HCT116 (cell line): ENCODE measurements around the gene CDH4. TPM values are rescaled to one million over a fixed set of nuclear protein-coding genes. Genes with fewer than 3 reads are reported as not detected.

Experiments
- ATAC-seq: fragments of 200-7000 bp; cut with Tn5 transposase; 2 replicates; pipeline ENCODE4 v1.9.1; 2020; ENCODE audit warnings: mild to moderate bottlenecking, moderate library complexity
- BruUV-seq: library from RNA; stranded (reverse); fragments of 400-500 nt; replicated peaks from 2 replicates; lab custom pipeline; 2021; lab: Mats Ljungman, UMichigan
- CTCF ChIA-PET: fragments of 300-600 bp; sonication (Branson Sonifier 250); formaldehyde crosslinking; loops from one replicate; lab custom pipeline; 2021; ENCODE audit warnings: antibody characterized with exemption; lab: Charles Lee
- POLR2A ChIA-PET: fragments of 300-600, 350-600 bp; sonication (Branson Sonifier 250); formaldehyde crosslinking; loops from one replicate; lab custom pipeline; 2021; ENCODE audit warnings: antibody characterized with exemption; lab: Charles Lee
- RAD21 ChIA-PET, 2 experiments: fragments of 300-600 bp; sonication (Branson Sonifier 250); formaldehyde crosslinking; loops; one replicate each; lab custom pipeline; 2023; ENCODE audit warnings: low total read pairs in 2 of 2; ENCODE audit not compliant: uncharacterized antibody in 2 of 2, unreplicated experiment in 2 of 2, low non-redundant PET in 1 of 2; lab: Charles Lee
- DNase-seq: peaks from one replicate; pipeline ENCODE4 v3.0.0-alpha.2; 2010; ENCODE audit warnings: low read depth, low spot score
- H2AFZ ChIP-seq: fragments of 200-600 bp; shearing (Covaris generic), sonication (generic); 2 replicates; pipeline ENCODE4 v1.6.1; 2017; ENCODE audit warnings: low read depth, mixed run types, mixed read lengths, antibody characterized with exemption, low read length; ENCODE audit not compliant: poor library complexity, severe bottlenecking
- H3K27ac ChIP-seq: 2 replicates; pipeline ENCODE4 v1.5.1; 2012; ENCODE audit warnings: low read depth, low read length
- H3K27me3 ChIP-seq: fragments of 200-600 bp; sonication (generic); 2 replicates; pipeline ENCODE4 v1.6.1; 2016; ENCODE audit warnings: mixed run types, low read length, mixed read lengths; ENCODE audit not compliant: insufficient read depth
- H3K36me3 ChIP-seq, 2 experiments: fragments of 200-500 bp in 1 of 2; fragments of 200-600 bp in 1 of 2; sonication (Bioruptor generic) in 1 of 2; sonication (generic) in 1 of 2; 2 replicates each; pipeline versions ENCODE4 v1.5.1 to v1.6.1; 2014 to 2016; ENCODE audit warnings: low read length in 2 of 2, inconsistent platforms in 1 of 2, mixed read lengths in 1 of 2, mixed run types in 1 of 2; ENCODE audit not compliant: insufficient read depth in 2 of 2, control insufficient read depth in 1 of 2
- H3K4me1 ChIP-seq, 2 experiments: fragments of 200-600 bp in 1 of 2; sonication (generic) in 1 of 2; 2 replicates each; pipeline versions ENCODE4 v1.5.1 to v1.6.1; 2012 to 2017; ENCODE audit warnings: low read length in 2 of 2, inconsistent platforms in 1 of 2, mild to moderate bottlenecking in 1 of 2, mixed read lengths in 1 of 2, mixed run types in 1 of 2, moderate library complexity in 1 of 2; ENCODE audit not compliant: insufficient read depth in 2 of 2, control insufficient read depth in 1 of 2
- H3K4me2 ChIP-seq: fragments of 200-600 bp; sonication (generic); 2 replicates; pipeline ENCODE4 v1.6.1; 2017; ENCODE audit warnings: mixed run types, low read length, mixed read lengths
- H3K4me3 ChIP-seq, 2 experiments: fragments of 200-600 bp in 1 of 2; sonication (generic) in 1 of 2; replicated peaks in 1 of 2; 2 replicates each; pipeline ENCODE4 v1.5.1; 2011 to 2016; ENCODE audit warnings: low read length in 2 of 2, control low read depth in 1 of 2, low read depth in 1 of 2, mild to moderate bottlenecking in 1 of 2, mixed read lengths in 1 of 2, mixed run types in 1 of 2
- H3K79me2 ChIP-seq: fragments of 200-600 bp; sonication (generic); 2 replicates; pipeline ENCODE4 v1.6.1; 2017; ENCODE audit warnings: mild to moderate bottlenecking, mixed run types, low read length, moderate library complexity, mixed read lengths; ENCODE audit not compliant: insufficient read depth
- H3K9ac ChIP-seq: fragments of 200-600 bp; sonication (generic); 2 replicates; pipeline ENCODE4 v1.6.1; 2016; ENCODE audit warnings: low read length, mixed read lengths
- H3K9me2 ChIP-seq: fragments of 200-600 bp; sonication (generic), shearing (Covaris generic); 2 replicates; pipeline ENCODE4 v1.6.1; 2017; ENCODE audit warnings: mixed run types, mild to moderate bottlenecking, moderate library complexity; ENCODE audit not compliant: insufficient read depth
- H3K9me3 ChIP-seq, 2 experiments: fragments of 200-500 bp in 1 of 2; fragments of 200-600 bp in 1 of 2; sonication (Bioruptor generic) in 1 of 2; sonication (generic) in 1 of 2; 2 replicates each; pipeline ENCODE4 v1.6.1; 2014 to 2017; ENCODE audit warnings: low read length in 2 of 2, mixed read lengths in 2 of 2, inconsistent platforms in 1 of 2, low read depth in 1 of 2, mild to moderate bottlenecking in 1 of 2, mixed run types in 1 of 2, moderate library complexity in 1 of 2; ENCODE audit not compliant: control insufficient read depth in 1 of 2, insufficient read depth in 1 of 2
- H4K20me1 ChIP-seq: fragments of 200-600 bp; sonication (generic), shearing (Covaris generic); 2 replicates; pipeline ENCODE4 v1.6.1; 2017; ENCODE audit warnings: mixed run types, mild to moderate bottlenecking, moderate library complexity; ENCODE audit not compliant: insufficient read depth
- CBX3 ChIP-seq: IDR thresholded peaks from 2 replicates; pipeline ENCODE4 v1.6.1; 2012; ENCODE audit warnings: low read depth
- CEBPB ChIP-seq: IDR thresholded peaks from 2 replicates; pipeline ENCODE4 v1.6.1; 2012; ENCODE audit warnings: low read depth
- CTCF ChIP-seq, 3 experiments: fragments of 200-600 bp in 1 of 3; sonication (generic) in 1 of 3; IDR thresholded peaks in 2 of 3; conservative IDR thresholded peaks in 1 of 3; 2 replicates each; pipeline ENCODE4 v1.5.1; 2012 to 2017; ENCODE audit warnings: low read depth in 2 of 3, low read length in 2 of 3, antibody characterized with exemption in 1 of 3, borderline replicate concordance in 1 of 3, control low read depth in 1 of 3, mild to moderate bottlenecking in 1 of 3, mixed read lengths in 1 of 3, mixed run types in 1 of 3, moderate library complexity in 1 of 3; ENCODE audit not compliant: insufficient read depth in 1 of 3
- EGR1 ChIP-seq: IDR thresholded peaks from 2 replicates; pipeline ENCODE4 v1.6.1; 2012; ENCODE audit warnings: low read depth
- ELF1 ChIP-seq: IDR thresholded peaks from 2 replicates; pipeline ENCODE4 v1.6.1; 2012; ENCODE audit warnings: low read depth, borderline replicate concordance
- MAX ChIP-seq: IDR thresholded peaks from 2 replicates; pipeline ENCODE4 v1.6.1; 2012
- POLR2A ChIP-seq: IDR thresholded peaks from 2 replicates; pipeline ENCODE4 v1.7.0; 2011; ENCODE audit warnings: borderline replicate concordance; ENCODE audit not compliant: insufficient read depth, insufficient read length; ENCODE audit errors: extremely low read depth
- REST ChIP-seq: IDR thresholded peaks from 2 replicates; pipeline ENCODE4 v1.6.1; 2012; ENCODE audit warnings: low read depth
- SP1 ChIP-seq: IDR thresholded peaks from 2 replicates; pipeline ENCODE4 v1.6.1; 2012; ENCODE audit warnings: low read depth
- TCF7L2 ChIP-seq: IDR thresholded peaks from 2 replicates; pipeline ENCODE4 v1.7.0; 2011; ENCODE audit warnings: borderline replicate concordance, inconsistent platforms; ENCODE audit not compliant: insufficient read depth, insufficient read length; ENCODE audit errors: extremely low read depth
- ZFX ChIP-seq: fragments of 450-650 bp; IDR thresholded peaks from 2 replicates; pipeline ENCODE4 v1.6.1; 2017
- ZNF274 ChIP-seq: fragments of 200-500 bp; sonication (Bioruptor generic); IDR thresholded peaks from 2 replicates; pipeline ENCODE4 v1.6.1; 2014; ENCODE audit warnings: mild to moderate bottlenecking, low read depth, low read length, inconsistent platforms
- intact Hi-C: fragments of 100-400 bp; cut with micrococcal nuclease; formaldehyde crosslinking; loops from 2 replicates; pipeline ENCODE4 v1.10.0; 2022
- total RNA-seq: library from RNA; stranded (reverse); gene quantifications from one replicate; pipeline ENCODE4 v1.2.1, GENCODE V29; 2021; ENCODE audit not compliant: unreplicated experiment
- TF ChIP-seq, protein P1 (sequence below): IDR thresholded peaks from 2 replicates; pipeline ENCODE4 v1.6.1; 2012

Gene CDH4
- total RNA-seq, 1 experiment from 2014 or later = not detected

- no peak overlapping the region for H3K4me2 ChIP-seq
- DNase-seq (no peak), ATAC-seq (no peak)
- no peaks in the 10 kb centered on the region for H3K79me2 ChIP-seq
- H3K9ac ChIP-seq = no peak overlapping the region
- no peak overlapping the region for H2AFZ ChIP-seq
- peaks cover 52% of the 10 kb centered on the region for H3K27me3 ChIP-seq
- H3K9me2 ChIP-seq = no peaks in the 10 kb centered on the region
- ChIA-PET POLR2A (no interaction called here), RAD21 (no interaction called here)
- TF ChIP-seq CEBPB = no peak
- TF ChIP-seq MAX = no peak
- TF ChIP-seq, protein P1, sequence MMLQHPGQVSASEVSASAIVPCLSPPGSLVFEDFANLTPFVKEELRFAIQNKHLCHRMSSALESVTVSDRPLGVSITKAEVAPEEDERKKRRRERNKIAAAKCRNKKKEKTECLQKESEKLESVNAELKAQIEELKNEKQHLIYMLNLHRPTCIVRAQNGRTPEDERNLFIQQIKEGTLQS = no peak
- TF ChIP-seq ELF1 = no peak
- no peak for TF ChIP-seq TCF7L2
- TF ChIP-seq SP1 = no peak
- no peak for TF ChIP-seq EGR1
- no peak for TF ChIP-seq ZNF274
- TF ChIP-seq CBX3 = no peak
- TF ChIP-seq ZFX = no peak
- TF ChIP-seq REST = no peak
- TF ChIP-seq CTCF (IDR thresholded peaks at IDR 0.05 in 2 of 3, conservative IDR thresholded peaks at IDR 0.05 in 1 of 3; ENCODE audit: borderline replicate concordance in 1 of 3, insufficient read depth in 1 of 3, low read depth in 2 of 3, low read length in 2 of 3) = no peak
- TF ChIP-seq POLR2A = no peak
- TF ChIP-seq, all 23 proteins: peak for 0
- Histone ChIP-seq H4K20me1 (no peaks in the 10 kb centered on the region), H3K4me1 (no peaks in the 10 kb centered on the region), H3K36me3 (no peaks in the 10 kb centered on the region), H3K9me3 (no peaks in the 10 kb centered on the region), H3K27ac (no peak overlapping the region), H3K4me3 (no peak overlapping the region)
- CTCF ChIA-PET = no interaction called here
- intact Hi-C loops = no loop called here
- BruUV-seq = no TSS peak
Observed at GRCh38 chr20:61626412-61626811, 374.4 kb downstream of the CDH4 start.
